ENCODE measurements around the gene TRIM8.

DNA sequence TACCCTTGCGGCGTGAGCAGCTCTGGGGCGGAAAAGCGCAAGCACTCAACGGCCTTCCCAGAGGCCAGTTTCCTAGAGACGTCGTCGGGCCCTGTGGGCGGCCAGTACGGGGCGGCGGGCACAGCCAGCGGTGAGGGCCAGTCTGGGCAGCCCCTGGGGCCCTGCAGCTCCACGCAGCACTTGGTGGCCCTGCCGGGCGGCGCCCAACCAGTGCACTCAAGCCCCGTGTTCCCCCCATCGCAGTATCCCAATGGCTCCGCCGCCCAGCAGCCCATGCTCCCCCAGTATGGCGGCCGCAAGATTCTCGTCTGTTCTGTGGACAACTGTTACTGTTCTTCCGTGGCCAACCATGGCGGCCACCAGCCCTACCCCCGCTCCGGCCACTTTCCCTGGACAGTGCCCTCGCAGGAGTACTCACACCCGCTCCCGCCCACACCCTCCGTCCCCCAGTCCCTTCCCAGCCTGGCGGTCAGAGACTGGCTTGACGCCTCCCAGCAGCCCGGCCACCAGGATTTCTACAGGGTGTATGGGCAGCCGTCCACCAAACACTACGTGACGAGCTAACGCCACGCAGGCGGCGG is 12.6 kb downstream of the TRIM8 start:
- TF ChIP-seq, protein P1, sequence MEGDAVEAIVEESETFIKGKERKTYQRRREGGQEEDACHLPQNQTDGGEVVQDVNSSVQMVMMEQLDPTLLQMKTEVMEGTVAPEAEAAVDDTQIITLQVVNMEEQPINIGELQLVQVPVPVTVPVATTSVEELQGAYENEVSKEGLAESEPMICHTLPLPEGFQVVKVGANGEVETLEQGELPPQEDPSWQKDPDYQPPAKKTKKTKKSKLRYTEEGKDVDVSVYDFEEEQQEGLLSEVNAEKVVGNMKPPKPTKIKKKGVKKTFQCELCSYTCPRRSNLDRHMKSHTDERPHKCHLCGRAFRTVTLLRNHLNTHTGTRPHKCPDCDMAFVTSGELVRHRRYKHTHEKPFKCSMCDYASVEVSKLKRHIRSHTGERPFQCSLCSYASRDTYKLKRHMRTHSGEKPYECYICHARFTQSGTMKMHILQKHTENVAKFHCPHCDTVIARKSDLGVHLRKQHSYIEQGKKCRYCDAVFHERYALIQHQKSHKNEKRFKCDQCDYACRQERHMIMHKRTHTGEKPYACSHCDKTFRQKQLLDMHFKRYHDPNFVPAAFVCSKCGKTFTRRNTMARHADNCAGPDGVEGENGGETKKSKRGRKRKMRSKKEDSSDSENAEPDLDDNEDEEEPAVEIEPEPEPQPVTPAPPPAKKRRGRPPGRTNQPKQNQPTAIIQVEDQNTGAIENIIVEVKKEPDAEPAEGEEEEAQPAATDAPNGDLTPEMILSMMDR (IDR thresholded peaks at IDR 0.05): no peak
- no peak for TF ChIP-seq ZFX (IDR thresholded peaks at IDR 0.05; ENCODE audit: borderline replicate concordance)
